Vagina (tissue), 2 donors: Measurements from ENCODE around the gene DEFB119. TPM values are rescaled to one million over a fixed set of nuclear protein-coding genes. Genes with fewer than 3 reads are reported as not detected.
"Not testable (repeated sequence)": the region's sequence is repeated elsewhere in the genome, so short reads cannot be mapped to it uniquely, and the experiment has no call there.

Experiments
- DNase-seq, 2 donors: peaks; one replicate each; pipeline ENCODE4 v3.0.0-alpha.2; 2017; ENCODE audit errors: extremely low spot score in 2 of 2
- H3K27ac ChIP-seq: fragments of 200-600 bp; sonication (generic); one replicate; pipeline ENCODE4 v1.5.1; 2019
- H3K27me3 ChIP-seq: fragments of 200-600 bp; sonication (generic); one replicate; pipeline ENCODE4 v1.5.1; 2019
- H3K36me3 ChIP-seq, 2 donors: fragments of 200-600 bp; sonication (generic); one replicate each; pipeline ENCODE4 v1.5.1; 2017 to 2019
- H3K4me1 ChIP-seq: fragments of 200-600 bp; sonication (generic); one replicate; pipeline ENCODE4 v1.5.1; 2019
- H3K4me3 ChIP-seq, 2 donors: fragments of 200-600 bp; sonication (generic); 1 replicate in 1 of 2; 2 replicates in 1 of 2; pipeline ENCODE4 v1.5.1; 2016 to 2019
- H3K9me3 ChIP-seq: fragments of 200-600 bp; sonication (generic); one replicate; pipeline ENCODE4 v1.5.1; 2019
- POLR2A ChIP-seq, 2 donors: fragments of 450-650 bp; IDR thresholded peaks; one replicate each; pipeline ENCODE4 v1.6.1; 2017; ENCODE audit warnings: antibody characterized with exemption in 2 of 2, mild to moderate bottlenecking in 2 of 2, moderate library complexity in 2 of 2
- POLR2AphosphoS5 ChIP-seq, 2 donors: sonication (generic); formaldehyde crosslinking; IDR thresholded peaks; one replicate each; pipeline ENCODE4 v1.9.0; 2017; ENCODE audit warnings: antibody characterized with exemption in 2 of 2, mild to moderate bottlenecking in 2 of 2, low read depth in 1 of 2; ENCODE audit not compliant: insufficient read depth in 1 of 2
- intact Hi-C: fragments of 100-400 bp; cut with DNase I; formaldehyde crosslinking; loops from one replicate; pipeline ENCODE4 v1.15.1; 2023
- total RNA-seq: library from RNA; depleted of rRNA; stranded (reverse); fragments of >200 nt; gene quantifications from one replicate; pipeline ENCODE4 v1.2.3, GENCODE V29; 2016
- TF ChIP-seq, protein P1 (sequence below), 3 experiments: fragments of 450-650 bp in 2 of 3; fragments of 200-600 bp in 1 of 3; sonication (generic) in 1 of 3; IDR thresholded peaks; one replicate each; pipeline ENCODE4 v1.5.1; 2017 to 2019; ENCODE audit warnings: antibody characterized with exemption in 3 of 3, mild to moderate bottlenecking in 2 of 3, moderate library complexity in 2 of 3

DEFB119 gene, protein sequence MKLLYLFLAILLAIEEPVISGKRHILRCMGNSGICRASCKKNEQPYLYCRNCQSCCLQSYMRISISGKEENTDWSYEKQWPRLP
- total RNA-seq = not detected

DNA sequence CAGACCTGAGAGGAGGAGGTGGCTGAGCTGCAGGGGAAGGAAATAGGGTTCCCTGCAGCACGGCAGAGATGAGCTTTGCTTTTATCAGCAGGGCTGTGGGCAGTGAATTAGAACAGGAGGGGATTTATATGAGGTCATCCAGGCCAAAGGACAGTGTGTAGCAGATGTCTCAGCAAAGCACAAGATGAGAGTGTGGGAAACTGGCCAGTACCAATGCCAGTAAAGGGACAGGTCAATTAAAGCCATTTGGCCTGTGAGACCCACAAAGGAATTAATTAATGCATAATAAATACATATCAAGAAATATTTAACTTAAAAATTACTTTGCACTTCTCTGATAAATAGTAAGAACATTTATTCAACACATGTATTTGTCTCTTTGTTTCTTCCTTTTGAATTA is at the start of gene DEFB119:
Gene DEFB119 (minus strand): TSS at position 101 of the 400 bp plus-strand sequence. CDS start 107 bp downstream, outside the sequence.
- TF ChIP-seq POLR2A (IDR thresholded peaks at IDR 0.05) (no peak), POLR2AphosphoS5 (IDR thresholded peaks at IDR 0.05; ENCODE audit: insufficient read depth in 1 of 2, low read depth in 1 of 2) (no peak)
- TF ChIP-seq, protein P1, sequence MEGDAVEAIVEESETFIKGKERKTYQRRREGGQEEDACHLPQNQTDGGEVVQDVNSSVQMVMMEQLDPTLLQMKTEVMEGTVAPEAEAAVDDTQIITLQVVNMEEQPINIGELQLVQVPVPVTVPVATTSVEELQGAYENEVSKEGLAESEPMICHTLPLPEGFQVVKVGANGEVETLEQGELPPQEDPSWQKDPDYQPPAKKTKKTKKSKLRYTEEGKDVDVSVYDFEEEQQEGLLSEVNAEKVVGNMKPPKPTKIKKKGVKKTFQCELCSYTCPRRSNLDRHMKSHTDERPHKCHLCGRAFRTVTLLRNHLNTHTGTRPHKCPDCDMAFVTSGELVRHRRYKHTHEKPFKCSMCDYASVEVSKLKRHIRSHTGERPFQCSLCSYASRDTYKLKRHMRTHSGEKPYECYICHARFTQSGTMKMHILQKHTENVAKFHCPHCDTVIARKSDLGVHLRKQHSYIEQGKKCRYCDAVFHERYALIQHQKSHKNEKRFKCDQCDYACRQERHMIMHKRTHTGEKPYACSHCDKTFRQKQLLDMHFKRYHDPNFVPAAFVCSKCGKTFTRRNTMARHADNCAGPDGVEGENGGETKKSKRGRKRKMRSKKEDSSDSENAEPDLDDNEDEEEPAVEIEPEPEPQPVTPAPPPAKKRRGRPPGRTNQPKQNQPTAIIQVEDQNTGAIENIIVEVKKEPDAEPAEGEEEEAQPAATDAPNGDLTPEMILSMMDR (IDR thresholded peaks at IDR 0.05) = no peak

DNA sequence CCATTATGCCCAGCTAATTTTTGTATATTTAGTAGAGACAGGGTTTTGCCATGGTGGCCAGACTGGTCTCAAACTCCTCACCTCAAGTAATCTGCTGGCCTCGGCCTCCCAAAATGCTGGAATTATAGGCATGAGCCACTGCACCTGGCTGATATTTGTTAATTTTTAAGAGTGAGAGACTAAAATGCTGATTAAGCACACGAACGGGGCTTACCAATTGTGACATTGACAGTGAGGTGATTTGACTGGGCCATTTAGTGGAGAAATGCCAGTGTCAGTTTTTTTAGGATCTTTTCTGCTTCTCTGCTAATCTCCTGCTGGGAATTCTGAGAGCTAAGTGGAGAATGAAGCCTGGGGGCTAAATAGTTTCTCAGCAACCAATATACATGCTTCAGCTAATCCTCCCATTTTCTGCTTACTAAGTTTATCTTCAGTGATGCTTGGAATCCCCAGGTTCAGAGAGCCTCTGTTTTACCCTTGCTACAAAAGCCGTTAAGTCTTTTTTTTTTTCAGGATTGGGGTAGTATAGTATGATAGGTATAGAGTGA is 40.3 kb upstream of the DEFB119 start:
- Histone ChIP-seq H3K9me3 (no peaks in the 10 kb centered on the region), H3K36me3 (no peaks in the 10 kb centered on the region), H3K4me1 (no peaks in the 10 kb centered on the region), H3K4me3 (no peak overlapping the region), H3K27me3 (no peaks in the 10 kb centered on the region), H3K27ac (no peak overlapping the region)
- TF ChIP-seq POLR2A (IDR thresholded peaks at IDR 0.05) = no peak
- no peak for TF ChIP-seq POLR2AphosphoS5 (IDR thresholded peaks at IDR 0.05; ENCODE audit: insufficient read depth in 1 of 2, low read depth in 1 of 2)
- TF ChIP-seq, protein P1 (IDR thresholded peaks at IDR 0.05) = no peak
- intact Hi-C loops = no loop called here
- DNase-seq = no peak

More for the DNA sequence above, at the start of gene DEFB119:
- Histone ChIP-seq H3K9me3 (no peaks in the 10 kb centered on the region), H3K27me3 (no peaks in the 10 kb centered on the region), H3K36me3 (no peaks in the 10 kb centered on the region), H3K27ac (no peak within 1 kb of the TSS), H3K4me1 (no peaks in the 10 kb centered on the region), H3K4me3 (no peak within 1 kb of the TSS)
- DNase-seq = no peak
- intact Hi-C loops = no loop called here

DNA sequence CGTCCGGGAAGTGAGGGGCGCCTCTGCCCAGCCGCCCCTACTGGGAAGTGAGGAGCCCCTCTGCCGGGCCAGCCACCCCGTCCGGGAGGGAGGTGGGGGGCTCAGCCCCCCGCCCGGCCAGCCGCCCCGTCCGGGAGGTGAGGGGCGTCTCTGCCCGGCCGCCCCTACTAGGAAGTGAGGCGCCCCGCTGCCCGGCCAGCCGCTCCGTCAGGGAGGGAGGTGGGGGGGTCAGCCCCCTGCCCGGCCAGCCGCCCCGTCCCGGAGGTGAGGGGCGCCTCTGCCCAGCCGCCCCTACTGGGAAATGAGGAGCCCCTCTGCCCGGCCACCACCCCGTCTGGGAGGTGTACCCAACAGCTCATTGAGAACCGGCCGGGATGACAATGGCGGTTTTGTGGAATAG is 37.2 kb upstream of the DEFB119 start:
- DNase-seq, H3K27me3 ChIP-seq, H3K4me3 ChIP-seq, intact Hi-C loops, H3K27ac ChIP-seq, H3K9me3 ChIP-seq, H3K4me1 ChIP-seq, H3K36me3 ChIP-seq: not testable (repeated sequence)

DNA sequence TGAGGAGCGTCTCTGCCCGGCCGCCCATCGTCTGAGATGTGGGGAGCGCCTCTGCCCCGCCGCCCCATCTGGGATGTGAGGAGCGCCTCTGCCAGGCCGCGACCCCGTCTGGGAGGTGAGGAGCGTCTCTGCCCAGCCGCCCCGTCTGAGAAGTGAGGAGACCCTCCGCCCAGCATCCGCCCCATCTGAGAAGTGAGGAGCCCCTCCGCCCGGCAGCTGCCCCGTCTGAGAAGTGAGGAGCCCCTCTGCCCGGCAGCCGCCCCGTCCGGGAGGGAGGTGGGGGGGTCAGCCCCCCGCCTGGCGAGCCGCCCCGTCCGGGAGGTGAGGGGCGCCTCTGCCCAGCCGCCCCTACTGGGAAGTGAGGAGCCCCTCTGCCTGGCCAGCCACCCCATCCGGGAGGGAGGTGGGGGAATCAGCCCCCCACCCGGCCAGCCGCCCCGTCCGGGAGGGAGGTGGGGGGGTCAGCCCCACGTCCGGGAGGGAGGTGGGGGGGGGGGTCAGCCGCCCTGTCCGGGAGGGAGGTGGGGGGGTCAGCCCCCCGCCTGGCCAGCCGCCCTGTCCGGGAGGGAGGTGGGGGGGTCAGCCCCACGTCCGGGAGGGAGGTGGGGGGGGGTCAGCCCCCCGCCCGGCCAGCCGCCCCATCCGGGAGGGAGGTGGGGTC is 36.6 kb upstream of the DEFB119 start:
- H3K4me3 ChIP-seq, H3K4me1 ChIP-seq, H3K36me3 ChIP-seq, intact Hi-C loops, H3K9me3 ChIP-seq, H3K27ac ChIP-seq, DNase-seq, H3K27me3 ChIP-seq: not testable (repeated sequence)

DNA sequence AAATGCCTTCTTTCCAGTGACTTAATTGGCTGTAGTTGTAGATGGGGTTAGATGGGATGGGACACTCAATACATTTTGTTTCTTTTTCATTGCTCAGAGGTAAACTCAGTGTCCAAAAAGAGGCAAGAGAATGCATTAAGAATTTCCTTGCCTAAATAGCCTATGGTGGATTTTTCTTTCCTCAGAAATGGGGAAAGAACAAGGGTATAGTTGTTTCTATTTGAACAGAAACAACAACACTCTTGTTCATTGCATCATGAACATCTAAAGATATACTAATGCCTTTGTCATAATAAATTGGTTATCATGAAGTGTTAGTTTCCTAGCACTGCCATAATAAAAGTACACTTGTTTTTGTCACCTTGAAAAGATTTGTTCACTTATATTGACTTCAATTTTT is 35.4 kb upstream of the DEFB119 start:
- no peak for DNase-seq
- Histone ChIP-seq H3K4me3 (no peak overlapping the region), H3K9me3 (no peaks in the 10 kb centered on the region), H3K27me3 (no peaks in the 10 kb centered on the region), H3K4me1 (no peaks in the 10 kb centered on the region), H3K27ac (no peak overlapping the region), H3K36me3 (no peaks in the 10 kb centered on the region)
- intact Hi-C loops = no loop called here
- TF ChIP-seq POLR2AphosphoS5 (IDR thresholded peaks at IDR 0.05; ENCODE audit: insufficient read depth in 1 of 2, low read depth in 1 of 2) = no peak
- TF ChIP-seq, protein P1 (IDR thresholded peaks at IDR 0.05) = no peak
- no peak for TF ChIP-seq POLR2A (IDR thresholded peaks at IDR 0.05)

DNA sequence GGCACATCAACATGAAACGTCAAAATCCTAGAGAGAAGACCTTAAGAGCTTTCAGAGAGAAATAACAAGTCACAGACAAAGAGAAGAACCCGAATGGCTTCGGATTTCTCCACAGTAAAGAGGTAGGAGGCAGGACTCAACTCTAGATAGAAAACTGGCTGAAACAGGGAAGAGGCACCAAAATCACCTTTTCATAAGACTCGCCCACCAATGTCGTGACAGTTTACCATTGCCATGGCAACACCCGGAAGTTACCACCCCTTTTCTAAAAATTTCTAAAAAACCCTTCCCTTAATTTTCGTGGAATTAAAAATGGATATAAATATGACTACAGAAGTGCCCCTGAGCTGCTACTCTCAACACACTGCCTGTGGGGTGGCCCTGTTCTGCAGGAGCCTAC is 27.9 kb upstream of the DEFB119 start:
- Histone ChIP-seq H3K4me3 (no peak overlapping the region), H3K36me3 (no peaks in the 10 kb centered on the region), H3K27me3 (no peaks in the 10 kb centered on the region), H3K27ac (no peak overlapping the region), H3K9me3 (no peaks in the 10 kb centered on the region), H3K4me1 (no peaks in the 10 kb centered on the region)
- intact Hi-C loops = no loop called here
- DNase-seq = no peak
- TF ChIP-seq POLR2A (IDR thresholded peaks at IDR 0.05) (no peak), POLR2AphosphoS5 (IDR thresholded peaks at IDR 0.05; ENCODE audit: insufficient read depth in 1 of 2, low read depth in 1 of 2) (no peak)
- TF ChIP-seq, protein P1 (IDR thresholded peaks at IDR 0.05) = no peak
